Endothelial cell of umbilical vein (primary cell): ENCODE results near the gene RNF40. TPM values are rescaled to one million over a fixed set of nuclear protein-coding genes. Genes with fewer than 3 reads are reported as not detected.

Experiments
- BruUV-seq: library from RNA; stranded (reverse); fragments of 400-500 nt; replicated peaks from 2 replicates; lab custom pipeline; 2021; lab: Mats Ljungman, UMichigan
- CTCF ChIA-PET: fragments of 300-600, 350-600 bp; sonication (Branson Sonifier 250); formaldehyde crosslinking; loops from one replicate; lab custom pipeline; 2021; ENCODE audit warnings: antibody characterized with exemption, inconsistent platforms; lab: Charles Lee
- POLR2A ChIA-PET: fragments of 300-600, 350-600 bp; sonication (Branson Sonifier 250); formaldehyde crosslinking; loops from one replicate; lab custom pipeline; 2021; ENCODE audit warnings: antibody characterized with exemption, inconsistent platforms; lab: Charles Lee
- DNase-seq: peaks from one replicate; pipeline ENCODE4 v3.0.0-alpha.2; 2011; ENCODE audit warnings: low read depth, low spot score
- FAIRE-seq: peaks from 2 replicates; lab custom pipeline; 2011; peaks lifted over from hg19 to GRCh38; lab: Jason Lieb, UNC
- H2AFZ ChIP-seq: 2 replicates; pipeline ENCODE4 v1.6.0; 2012; ENCODE audit warnings: low read depth, low read length, control low read depth, inconsistent platforms
- H3K27ac ChIP-seq: 2 replicates; pipeline ENCODE4 v1.5.1; 2011; ENCODE audit warnings: low read depth, mild to moderate bottlenecking, control low read depth, low read length, moderate library complexity; ENCODE audit not compliant: insufficient read depth
- H3K27me3 ChIP-seq, 2 experiments: 2 replicates each; pipeline versions ENCODE4 v1.6.0 to v1.6.1; 2011; ENCODE audit warnings: low read length in 2 of 2, mixed read lengths in 1 of 2; ENCODE audit not compliant: control insufficient read depth in 2 of 2, insufficient read depth in 2 of 2
- H3K36me3 ChIP-seq, 2 experiments: 2 replicates in 1 of 2; 3 replicates in 1 of 2; pipeline ENCODE4 v1.5.1; 2011; ENCODE audit warnings: low read length in 2 of 2, mild to moderate bottlenecking in 1 of 2, moderate library complexity in 1 of 2; ENCODE audit not compliant: control insufficient read depth in 2 of 2, insufficient read depth in 2 of 2; ENCODE audit errors: extremely low read depth in 1 of 2
- H3K4me1 ChIP-seq: 3 replicates; pipeline ENCODE4 v1.5.1; 2011; ENCODE audit warnings: mild to moderate bottlenecking, low read length; ENCODE audit not compliant: control insufficient read depth, insufficient read depth; ENCODE audit errors: extremely low read depth
- H3K4me2 ChIP-seq: 2 replicates; pipeline ENCODE4 v1.6.1; 2011; ENCODE audit warnings: low read length, control low read depth, mixed read lengths; ENCODE audit not compliant: insufficient read depth
- H3K4me3 ChIP-seq, 3 experiments: fragments of 200-600 bp in 1 of 3; sonication (generic), shearing (Covaris generic) in 1 of 3; replicated peaks in 1 of 3; 2 replicates each; pipeline ENCODE4 v1.5.1; 2011 to 2016; ENCODE audit warnings: control low read depth in 3 of 3, low read length in 3 of 3, mild to moderate bottlenecking in 2 of 3, inconsistent platforms in 1 of 3, low read depth in 1 of 3, moderate library complexity in 1 of 3; ENCODE audit not compliant: insufficient read depth in 1 of 3
- H3K79me2 ChIP-seq: 2 replicates; pipeline ENCODE4 v1.6.0; 2012; ENCODE audit warnings: low read length, inconsistent platforms; ENCODE audit not compliant: control insufficient read depth, insufficient read depth
- H3K9ac ChIP-seq: replicated peaks from 2 replicates; pipeline ENCODE3; 2011; ENCODE audit warnings: low read length, control low read depth; ENCODE audit not compliant: insufficient read depth; ENCODE audit errors: extremely low read depth
- H3K9me1 ChIP-seq: replicated peaks from 3 replicates; pipeline ENCODE4 v1.6.0; 2011; ENCODE audit warnings: mild to moderate bottlenecking, low read length; ENCODE audit not compliant: control insufficient read depth, insufficient read depth; ENCODE audit errors: extremely low read depth
- H3K9me3 ChIP-seq: replicated peaks from 2 replicates; pipeline ENCODE4 v1.5.1; 2012; ENCODE audit warnings: low read length, inconsistent platforms; ENCODE audit not compliant: control insufficient read depth, insufficient read depth
- H4K20me1 ChIP-seq: replicated peaks from 2 replicates; pipeline ENCODE3; 2011; ENCODE audit warnings: mild to moderate bottlenecking, low read length; ENCODE audit not compliant: control insufficient read depth, insufficient read depth; ENCODE audit errors: extremely low read depth
- EZH2 ChIP-seq: IDR thresholded peaks from 2 replicates; pipeline ENCODE4 v1.6.1; 2012; ENCODE audit warnings: borderline replicate concordance, low read depth, mild to moderate bottlenecking, moderate library complexity, low read length, inconsistent platforms; ENCODE audit not compliant: severe bottlenecking
- FOS ChIP-seq: IDR thresholded peaks from 2 replicates; pipeline ENCODE4 v1.6.1; 2011; ENCODE audit warnings: mild to moderate bottlenecking, low read length, moderate library complexity, borderline replicate concordance; ENCODE audit not compliant: insufficient read depth
- JUN ChIP-seq: IDR thresholded peaks from 2 replicates; pipeline ENCODE4 v1.6.1; 2011; ENCODE audit warnings: borderline replicate concordance, low read depth; ENCODE audit not compliant: insufficient read length, insufficient read depth
- MAX ChIP-seq: IDR thresholded peaks from 2 replicates; pipeline ENCODE4 v1.6.1; 2011; ENCODE audit not compliant: insufficient read depth, insufficient read length
- MYC ChIP-seq: IDR thresholded peaks from one replicate; pipeline ENCODE4 v1.6.1; 2011; ENCODE audit warnings: mild to moderate bottlenecking, low read depth, low read length
- dilution Hi-C: fragments of 300-500 bp; cut with MboI; formaldehyde crosslinking; loops from one replicate; pipeline ENCODE4 v1.15.0; 2019; ENCODE audit warnings: low sequenced_read_pairs; ENCODE audit not compliant: extremely low pct_ligation_motif_present
- intact Hi-C: fragments of 100-400 bp; cut with micrococcal nuclease; formaldehyde crosslinking; loops from one replicate; pipeline ENCODE4 v1.10.0; 2022
- polyA plus RNA-seq, 4 experiments: library from polyadenylated mRNA; depleted of rRNA in 3 of 4; stranded (reverse) in 3 of 4; unstranded in 1 of 4; fragments of >200 nt; gene quantifications; 2 replicates each; pipeline versions ENCODE4 v1.2.1 to v1.2.3, GENCODE V29; 2011 to 2012; ENCODE audit warnings: missing spikeins in 1 of 4
- total RNA-seq: library from RNA; stranded (reverse); gene quantifications from 2 replicates; pipeline ENCODE4 v1.2.3, GENCODE V29; 2021
- TF ChIP-seq, protein P1 (sequence below), 2 donors: IDR thresholded peaks; 1 replicate in 1 of 2; 2 replicates in 1 of 2; pipeline ENCODE4 v1.5.1; 2011; ENCODE audit warnings: low read length in 2 of 2, mild to moderate bottlenecking in 2 of 2, moderate library complexity in 2 of 2, control low read depth in 1 of 2, inconsistent platforms in 1 of 2, low read depth in 1 of 2; ENCODE audit not compliant: insufficient read depth in 1 of 2; ENCODE audit errors: extremely low read depth in 1 of 2

RNF40 gene
- total and polyA plus RNA-seq, 2 donors (not counting 3 experiments of a cell fraction or from before 2014, with no cell fraction given), result 60.5 to 102 TPM

DNA sequence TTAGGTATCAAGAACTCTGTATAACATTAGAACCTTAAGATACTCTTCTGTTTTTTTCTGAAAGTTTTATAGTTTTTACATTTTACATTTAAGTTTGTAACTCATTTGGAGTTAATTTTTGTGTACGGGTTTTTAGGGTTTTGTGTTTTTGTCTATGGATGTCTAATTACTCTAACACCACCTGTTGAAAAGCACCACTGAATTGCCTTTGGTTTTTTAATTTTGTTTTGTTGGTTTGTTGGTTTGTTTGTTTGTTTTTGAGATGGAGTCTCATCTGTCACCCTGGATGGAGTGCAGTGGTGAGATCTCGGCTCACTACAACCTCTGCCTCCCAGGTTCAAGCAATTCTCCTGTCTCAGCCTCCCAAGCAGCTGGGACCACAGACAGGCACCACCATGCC, 54.6 kb downstream of the RNF40 start:
- H3K4me2 ChIP-seq, result no peak overlapping the region
- no peak overlapping the region for H3K27ac ChIP-seq
- H3K9me3 ChIP-seq, result no peaks in the 10 kb centered on the region
- CTCF ChIA-PET, result interaction anchor here (1.1 to 1.6 kb wide), 2 partner anchors 12 to 28 kb away, joined by 3 to 5 read pairs; no protein-coding TSS in a partner anchor
- no peak overlapping the region for H3K9ac ChIP-seq
- H4K20me1 ChIP-seq, result no peaks in the 10 kb centered on the region
- H3K4me3 ChIP-seq, result no peak overlapping the region
- TF ChIP-seq MAX (no peak), FOS (no peak), EZH2 (no peak), MYC (no peak), JUN (no peak)
- TF ChIP-seq, protein P1, sequence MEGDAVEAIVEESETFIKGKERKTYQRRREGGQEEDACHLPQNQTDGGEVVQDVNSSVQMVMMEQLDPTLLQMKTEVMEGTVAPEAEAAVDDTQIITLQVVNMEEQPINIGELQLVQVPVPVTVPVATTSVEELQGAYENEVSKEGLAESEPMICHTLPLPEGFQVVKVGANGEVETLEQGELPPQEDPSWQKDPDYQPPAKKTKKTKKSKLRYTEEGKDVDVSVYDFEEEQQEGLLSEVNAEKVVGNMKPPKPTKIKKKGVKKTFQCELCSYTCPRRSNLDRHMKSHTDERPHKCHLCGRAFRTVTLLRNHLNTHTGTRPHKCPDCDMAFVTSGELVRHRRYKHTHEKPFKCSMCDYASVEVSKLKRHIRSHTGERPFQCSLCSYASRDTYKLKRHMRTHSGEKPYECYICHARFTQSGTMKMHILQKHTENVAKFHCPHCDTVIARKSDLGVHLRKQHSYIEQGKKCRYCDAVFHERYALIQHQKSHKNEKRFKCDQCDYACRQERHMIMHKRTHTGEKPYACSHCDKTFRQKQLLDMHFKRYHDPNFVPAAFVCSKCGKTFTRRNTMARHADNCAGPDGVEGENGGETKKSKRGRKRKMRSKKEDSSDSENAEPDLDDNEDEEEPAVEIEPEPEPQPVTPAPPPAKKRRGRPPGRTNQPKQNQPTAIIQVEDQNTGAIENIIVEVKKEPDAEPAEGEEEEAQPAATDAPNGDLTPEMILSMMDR (IDR thresholded peaks at IDR 0.05; ENCODE audit: extremely low read depth in 1 of 2, insufficient read depth in 1 of 2, low read depth in 1 of 2, low read length in 2 of 2), result no peak
- dilution Hi-C loops, result no loop called here
- DNase-seq (no peak), FAIRE-seq (no peak)
- POLR2A ChIA-PET, result no interaction called here
- H3K36me3 ChIP-seq, result no peaks in the 10 kb centered on the region
- H3K79me2 ChIP-seq, result no peaks in the 10 kb centered on the region
- no peaks in the 10 kb centered on the region for H3K27me3 ChIP-seq
- peaks cover 4% of the 10 kb centered on the region for H3K4me1 ChIP-seq
- no peaks in the 10 kb centered on the region for H3K9me1 ChIP-seq
- BruUV-seq, result no TSS peak
- intact Hi-C loops, result no loop called here
- no peak overlapping the region for H2AFZ ChIP-seq
